Urinary bladder (tissue), 4 donors: ENCODE data around the gene INTS1. TPM values are rescaled to one million over a fixed set of nuclear protein-coding genes. Genes with fewer than 3 reads are reported as not detected.
A peak's percentile ranks its signal among the peaks of the same experiment; 100 is the strongest.
"Not testable (repeated sequence)": the region's sequence is repeated elsewhere in the genome, so short reads cannot be mapped to it uniquely, and the experiment has no call there.

Source experiments
- DNase-seq: peaks from one replicate; pipeline ENCODE4 v3.0.0-alpha.2; 2015; ENCODE audit errors: extremely low spot score
- H3K27ac ChIP-seq: one replicate; pipeline ENCODE4 v1.5.1; 2013; ENCODE audit warnings: low read depth, mild to moderate bottlenecking, moderate library complexity
- H3K36me3 ChIP-seq: one replicate; pipeline ENCODE4 v1.6.1; 2013; ENCODE audit warnings: mild to moderate bottlenecking, moderate library complexity; ENCODE audit not compliant: insufficient read depth
- H3K4me1 ChIP-seq: one replicate; pipeline ENCODE4 v1.6.1; 2013; ENCODE audit warnings: mild to moderate bottlenecking, moderate library complexity; ENCODE audit not compliant: insufficient read depth
- H3K4me3 ChIP-seq: one replicate; pipeline ENCODE4 v1.5.1; 2013; ENCODE audit warnings: low read depth, low read length
- WGBS: extraction: QIAGEN DNeasy Blood & Tissue Kit; methylation state at CpG from one replicate; pipeline ENCODE4 v1.1.7; 2013; 5-methylcytosine and 5-hydroxymethylcytosine counted together
- polyA plus RNA-seq: library from polyadenylated mRNA; stranded (reverse); fragments of 200-250 nt; gene quantifications from one replicate; pipeline ENCODE4 v1.2.3, GENCODE V29; 2013
- total RNA-seq: library from RNA; depleted of rRNA; stranded (reverse); fragments of >200 nt; gene quantifications from one replicate; pipeline ENCODE4 v1.2.3, GENCODE V29; 2014
- donor health status: healthy with polysubstance abuse.
- donor health status: healthy.

Gene INTS1
- total and polyA plus RNA-seq, 2 donors, result 13.7 to 55.6 TPM

DNA sequence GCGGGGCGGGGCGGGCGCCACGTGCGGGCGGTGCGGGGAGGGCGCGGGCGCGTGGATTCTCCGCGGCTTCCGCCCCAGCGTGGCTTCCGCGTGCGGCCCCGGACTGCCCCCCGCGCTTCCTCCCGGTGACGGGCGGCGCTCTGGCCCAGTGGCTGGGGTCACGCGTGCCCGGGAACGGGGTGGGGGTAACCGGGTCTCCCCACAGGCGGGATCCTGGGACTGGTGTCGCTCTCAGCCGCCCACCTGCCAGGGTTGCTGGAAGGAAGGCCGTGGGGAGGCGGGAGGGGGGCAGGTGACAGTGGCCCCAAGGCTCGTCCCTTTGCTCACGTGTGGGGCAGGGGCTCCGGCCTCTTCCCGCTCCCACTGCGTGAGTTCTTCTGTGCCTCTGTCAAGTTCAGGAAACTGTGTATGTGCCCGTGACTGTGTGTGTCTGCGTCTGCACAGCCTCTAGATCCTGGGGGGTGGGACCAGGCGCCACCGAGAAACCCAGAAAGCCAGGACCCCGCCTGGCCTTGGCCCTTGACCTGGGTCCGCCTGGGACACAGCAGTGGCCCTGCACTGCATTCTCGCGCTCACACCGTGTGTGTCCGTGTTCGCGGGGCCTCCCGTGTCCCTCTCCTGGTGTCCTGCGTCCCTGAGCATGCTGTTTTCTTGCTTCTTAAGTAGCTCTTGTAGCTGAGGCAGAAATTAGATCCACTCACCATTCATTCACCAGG is 27.2 kb upstream of the INTS1 start:
- H3K27ac ChIP-seq, result peak overlapping the region; percentile 86
- WGBS, result 7% methylated on average over 55 of the region's 55 CpGs
- no peak for DNase-seq
- H3K4me3 ChIP-seq, result peak overlapping the region; percentile 96
- no peaks in the 10 kb centered on the region for H3K36me3 ChIP-seq
- peaks cover 4% of the 10 kb centered on the region for H3K4me1 ChIP-seq

DNA sequence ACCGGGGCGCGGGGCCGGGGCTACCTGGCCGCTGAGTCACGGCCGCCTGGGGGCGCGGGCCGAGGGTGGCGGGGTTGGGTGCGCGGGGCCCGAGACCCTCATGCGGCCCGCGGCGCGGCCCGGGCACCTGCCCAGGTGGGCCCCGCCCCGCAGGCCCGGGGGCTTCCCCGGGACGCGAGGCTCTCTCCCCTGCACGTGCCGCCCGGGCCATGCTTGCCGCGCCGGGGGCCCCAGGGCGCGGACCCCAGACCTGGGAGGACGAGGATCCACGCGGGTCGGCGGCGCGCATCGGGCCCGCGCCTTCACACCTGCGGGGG is 26.7 kb upstream of the INTS1 start:
- H3K4me1 ChIP-seq, result peaks cover 4% of the 10 kb centered on the region
- peak overlapping the region; percentile 96 for H3K4me3 ChIP-seq
- no peaks in the 10 kb centered on the region for H3K36me3 ChIP-seq
- peak overlapping the region; percentile 86 for H3K27ac ChIP-seq
- DNase-seq, result no peak
- WGBS, result under 1% methylated on average over 45 of the region's 45 CpGs

DNA sequence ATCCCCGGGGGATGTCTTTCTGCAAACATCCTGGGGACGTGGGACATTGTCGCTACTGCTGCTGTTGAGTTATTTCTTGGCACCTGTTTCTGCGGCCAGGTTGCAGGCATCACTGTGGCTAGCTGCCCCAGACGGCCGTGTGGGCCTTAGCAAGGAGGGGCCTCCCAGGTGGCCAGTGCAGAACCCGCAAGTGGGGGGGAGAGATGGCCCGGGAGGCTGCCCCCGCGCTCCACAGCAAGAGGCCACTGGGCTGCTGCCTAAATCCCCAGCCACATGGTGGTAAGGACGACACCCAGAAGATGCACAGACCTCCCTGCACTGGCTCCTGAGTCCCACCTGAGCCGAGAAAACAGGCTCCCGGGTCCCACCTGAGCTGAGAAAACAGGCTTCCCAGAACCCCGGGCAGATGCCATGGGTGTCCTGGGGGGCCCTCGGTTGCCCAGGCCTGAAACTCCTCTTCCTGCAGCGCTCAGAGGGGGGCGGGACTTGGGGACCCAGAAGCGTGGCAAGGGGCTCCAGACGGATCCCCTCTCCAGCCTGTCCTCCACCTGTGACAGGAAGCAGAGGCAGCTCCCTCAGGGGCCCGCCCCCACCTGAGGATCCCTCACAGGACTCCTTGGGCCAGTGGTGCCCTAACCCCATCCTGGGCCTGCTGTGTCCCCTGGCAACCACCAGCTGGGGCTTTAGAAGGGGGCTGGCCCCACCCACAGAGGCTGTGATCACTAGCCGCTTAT is 25.4 kb upstream of the INTS1 start:
- no peak overlapping the region for H3K4me3 ChIP-seq
- DNase-seq, result no peak
- no peak overlapping the region for H3K27ac ChIP-seq
- H3K4me1 ChIP-seq, result peaks cover 4% of the 10 kb centered on the region
- WGBS, result 69% methylated on average over 21 of the region's 21 CpGs
- no peaks in the 10 kb centered on the region for H3K36me3 ChIP-seq

DNA sequence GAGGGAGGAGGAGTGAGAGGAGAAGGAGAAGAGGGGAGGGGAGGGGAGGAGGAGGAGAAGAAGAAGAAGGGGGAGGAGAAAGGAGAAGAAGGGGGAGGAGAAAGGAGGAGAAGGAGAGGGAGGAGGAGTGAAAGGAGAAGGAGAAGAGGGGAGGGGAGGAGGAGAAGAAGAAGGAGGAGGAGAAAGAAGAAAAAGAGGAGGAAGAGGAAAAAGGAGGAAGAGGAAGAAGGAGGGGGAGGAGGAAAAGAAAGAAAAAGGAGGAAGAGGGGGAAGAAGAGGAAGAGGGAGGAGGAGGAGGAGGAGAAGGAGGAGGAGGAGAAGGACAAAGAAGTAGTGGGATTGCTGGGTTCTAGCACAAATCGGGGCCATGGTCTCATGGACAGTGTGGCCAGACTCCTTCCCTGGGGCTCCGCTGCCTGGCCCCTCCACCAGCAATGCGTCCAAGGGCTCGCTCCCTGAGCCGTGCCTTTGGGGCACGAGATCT is 22.1 kb upstream of the INTS1 start:
- WGBS, result 38% methylated on average over 6 of the region's 6 CpGs
- no peak overlapping the region for H3K27ac ChIP-seq
- no peak overlapping the region for H3K4me3 ChIP-seq
- DNase-seq, result no peak
- no peaks in the 10 kb centered on the region for H3K36me3 ChIP-seq
- no peaks in the 10 kb centered on the region for H3K4me1 ChIP-seq

DNA sequence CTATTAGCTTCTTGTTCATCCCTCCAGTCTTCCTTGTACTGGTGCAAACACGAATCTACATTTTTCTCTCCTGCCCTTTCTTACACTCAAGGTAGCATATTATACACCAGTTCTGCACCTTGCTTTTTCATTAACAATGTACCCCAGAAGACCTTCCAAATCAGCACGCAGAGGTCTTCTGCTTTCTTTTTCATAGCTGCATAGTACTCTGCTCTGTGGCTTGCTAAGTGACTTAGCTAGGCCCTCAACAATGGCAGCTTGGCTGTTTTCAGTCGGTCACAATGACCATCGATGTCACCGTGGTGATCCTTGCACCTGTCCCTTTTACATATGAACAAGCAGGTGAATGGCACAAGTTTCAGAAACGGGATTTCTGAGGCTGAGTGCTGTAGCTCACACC is 21.2 kb upstream of the INTS1 start:
- H3K36me3 ChIP-seq, result no peaks in the 10 kb centered on the region
- DNase-seq, result no peak
- H3K27ac ChIP-seq, result no peak overlapping the region
- WGBS, result 94% methylated on average over 6 of the region's 6 CpGs
- no peaks in the 10 kb centered on the region for H3K4me1 ChIP-seq
- no peak overlapping the region for H3K4me3 ChIP-seq

DNA sequence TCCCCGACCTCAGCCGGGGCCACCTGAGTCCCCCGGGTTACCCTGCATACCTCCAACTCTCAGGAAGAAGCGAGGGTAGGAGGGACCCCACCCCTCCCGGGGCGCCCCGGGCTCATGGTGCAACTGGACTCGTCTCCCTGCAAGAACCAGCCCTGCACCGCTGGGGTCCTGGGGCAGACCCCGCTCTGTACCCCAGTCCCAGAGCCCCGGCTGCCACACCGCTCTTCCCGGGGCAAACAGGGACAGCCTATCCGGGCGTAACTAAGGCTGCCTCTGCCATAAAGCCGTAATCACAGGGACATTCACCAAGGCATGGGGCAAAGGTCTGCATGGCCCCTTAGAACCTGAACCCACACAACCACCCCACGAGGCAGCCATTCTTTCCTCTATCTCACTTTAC is 19.7 kb upstream of the INTS1 start:
- Histone ChIP-seq H3K27ac (no peak overlapping the region), H3K4me3 (no peak overlapping the region), H3K4me1 (no peaks in the 10 kb centered on the region), H3K36me3 (no peaks in the 10 kb centered on the region)
- 67% methylated on average over 17 of the region's 17 CpGs for WGBS
- DNase-seq, result no peak

DNA sequence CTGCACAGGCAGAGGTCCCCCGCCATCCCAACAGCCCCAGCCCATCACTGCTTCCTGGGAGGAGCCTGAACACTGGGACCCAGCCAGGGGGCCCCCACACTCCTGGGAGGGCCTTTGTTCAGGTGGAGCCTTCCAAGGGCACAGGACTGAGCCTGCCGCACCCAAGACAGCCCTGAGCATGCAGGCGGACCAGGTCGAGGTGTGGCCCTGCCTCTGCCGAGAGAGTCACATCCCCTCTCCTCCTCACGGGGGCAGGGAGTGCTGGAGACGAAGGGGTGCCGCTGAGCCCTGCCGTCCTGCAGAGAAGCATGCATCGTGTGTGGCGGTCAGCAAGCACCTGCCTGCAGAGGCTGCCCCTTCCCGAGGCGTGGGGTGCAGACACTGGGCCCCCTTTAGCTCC is 19.0 kb upstream of the INTS1 start:
- H3K4me3 ChIP-seq, result no peak overlapping the region
- 16% methylated on average over 13 of the region's 13 CpGs for WGBS

DNA sequence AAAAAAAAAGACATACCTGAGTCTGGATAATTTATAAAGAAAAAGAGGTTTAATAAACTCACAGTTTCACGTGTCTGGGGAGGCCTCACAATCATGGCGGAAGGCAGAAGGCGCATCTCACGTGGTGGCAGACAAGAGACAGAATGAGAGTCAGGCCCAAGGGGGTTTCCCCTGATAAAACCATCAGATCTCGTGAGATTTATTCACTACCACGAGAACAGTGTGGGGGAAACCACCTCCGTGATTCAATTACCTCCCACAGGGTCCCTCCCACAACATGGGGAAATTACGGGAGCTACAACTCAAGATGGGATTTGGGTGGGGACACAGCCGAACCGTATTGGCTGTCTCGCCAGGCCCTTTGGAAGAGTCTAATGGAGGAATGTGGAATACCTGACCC is 17.3 kb upstream of the INTS1 start:
- Histone ChIP-seq H3K36me3 (no peaks in the 10 kb centered on the region), H3K27ac (no peak overlapping the region), H3K4me1 (no peaks in the 10 kb centered on the region), H3K4me3 (no peak overlapping the region)
- WGBS, result 74% methylated on average over 11 of the region's 11 CpGs
- no peak for DNase-seq

More for the DNA sequence above, 19.0 kb upstream of the INTS1 start:
- DNase-seq, result no peak
- H3K36me3 ChIP-seq, result no peaks in the 10 kb centered on the region
- H3K27ac ChIP-seq, result no peak overlapping the region
- H3K4me1 ChIP-seq, result no peaks in the 10 kb centered on the region

DNA sequence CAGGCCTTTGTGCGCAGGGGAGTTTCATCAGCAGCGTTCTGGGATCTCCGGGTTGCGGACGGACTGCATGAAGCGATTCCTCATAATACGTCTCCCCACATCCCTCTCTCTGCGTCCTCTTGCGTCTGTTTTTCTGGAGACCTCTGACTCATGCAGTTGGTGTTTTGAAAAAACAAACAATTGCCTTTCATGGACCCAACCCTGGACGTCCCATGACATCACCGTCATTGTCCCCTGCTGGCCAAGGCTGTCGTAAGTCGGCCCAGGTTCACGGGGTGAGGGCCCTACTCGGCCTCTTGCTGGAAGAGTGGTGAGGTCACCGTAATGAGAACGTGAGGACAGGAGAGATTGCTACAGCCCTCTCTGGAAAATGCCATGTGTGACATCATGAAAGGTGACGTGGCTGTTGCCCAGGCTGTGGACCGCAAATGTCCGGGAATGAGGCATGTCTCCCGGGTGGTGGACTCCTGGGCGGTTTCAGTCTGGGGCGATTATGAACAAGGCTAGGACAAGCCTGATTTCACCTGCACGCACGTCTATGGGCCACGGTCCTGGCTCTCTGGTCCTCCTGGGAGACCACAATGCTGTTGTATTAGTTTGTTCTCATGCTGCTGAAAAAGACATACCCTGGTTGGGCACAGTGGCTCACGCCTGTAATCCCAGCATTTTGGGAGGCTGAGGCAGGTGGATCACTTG is 16.5 kb upstream of the INTS1 start:
- Histone ChIP-seq H3K27ac (no peak overlapping the region), H3K36me3 (no peaks in the 10 kb centered on the region), H3K4me3 (no peak overlapping the region), H3K4me1 (no peaks in the 10 kb centered on the region)
- no peak for DNase-seq
- 76% methylated on average over 27 of the region's 27 CpGs for WGBS

DNA sequence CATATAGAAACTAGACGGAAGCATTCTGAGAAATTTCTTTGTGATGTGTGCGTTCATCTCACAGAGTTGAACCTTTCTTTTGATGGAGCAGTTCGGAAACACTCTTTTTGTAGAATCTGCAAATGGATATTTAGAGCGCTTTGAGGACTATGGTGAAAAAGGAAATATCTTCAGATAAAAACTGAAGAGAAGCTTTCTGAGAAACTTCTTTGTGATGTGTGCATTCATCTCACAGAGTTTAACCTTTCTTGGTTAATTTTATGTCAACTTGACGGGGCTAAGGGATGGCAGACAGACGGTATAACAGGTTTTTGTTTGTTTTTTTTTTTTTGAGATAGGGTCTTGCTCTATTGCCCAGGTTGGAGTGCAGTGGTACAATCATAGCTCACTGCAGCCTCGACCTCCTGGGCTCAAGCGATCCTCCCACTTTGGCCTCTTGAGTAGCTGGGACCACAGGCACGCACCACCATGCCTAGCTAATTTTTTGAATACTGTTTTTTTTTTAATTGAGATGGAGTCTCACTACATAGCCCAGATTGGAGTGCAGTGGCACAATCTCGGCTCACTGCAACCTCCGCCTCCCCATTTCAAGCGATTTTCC is 15.2 kb upstream of the INTS1 start:
- 89% methylated on average over 12 of the region's 12 CpGs for WGBS
- H3K27ac ChIP-seq, H3K4me3 ChIP-seq, H3K4me1 ChIP-seq, DNase-seq, H3K36me3 ChIP-seq: not testable (repeated sequence)

DNA sequence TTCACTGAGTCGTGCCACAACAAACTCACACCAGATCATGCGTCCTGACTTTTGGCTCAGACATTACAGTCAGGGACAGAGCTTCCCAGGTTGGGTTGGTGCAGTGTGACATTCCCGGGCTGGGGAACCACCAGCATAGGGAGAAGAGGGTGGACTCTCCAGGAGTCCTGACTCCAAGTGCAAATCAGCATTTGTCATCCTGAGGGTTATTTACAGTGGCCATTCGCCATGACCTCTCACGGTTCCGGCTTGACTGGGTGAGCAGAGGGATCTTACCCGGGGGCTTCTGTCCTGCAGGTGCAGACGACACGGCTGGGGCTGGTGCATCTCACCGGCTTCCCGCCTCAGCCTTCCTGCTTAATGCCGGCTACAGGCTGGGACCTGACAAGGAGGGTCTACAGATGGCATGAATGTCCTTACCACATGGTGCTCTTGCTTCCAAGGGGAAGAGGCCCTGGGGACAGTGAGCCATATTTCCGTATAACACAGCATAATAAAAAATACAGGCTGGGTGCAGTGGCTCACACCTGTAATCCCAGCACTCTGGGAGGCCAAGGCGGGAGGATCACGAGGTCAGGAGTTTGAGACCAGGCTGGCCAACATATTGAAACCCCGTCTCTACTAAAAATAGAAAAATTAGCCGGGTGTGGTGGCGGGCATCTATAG is 12.5 kb upstream of the INTS1 start:
- no peaks in the 10 kb centered on the region for H3K36me3 ChIP-seq
- WGBS, result 76% methylated on average over 18 of the region's 18 CpGs
- H3K27ac ChIP-seq, result no peak overlapping the region
- H3K4me3 ChIP-seq, result no peak overlapping the region
- DNase-seq, result no peak
- no peaks in the 10 kb centered on the region for H3K4me1 ChIP-seq

DNA sequence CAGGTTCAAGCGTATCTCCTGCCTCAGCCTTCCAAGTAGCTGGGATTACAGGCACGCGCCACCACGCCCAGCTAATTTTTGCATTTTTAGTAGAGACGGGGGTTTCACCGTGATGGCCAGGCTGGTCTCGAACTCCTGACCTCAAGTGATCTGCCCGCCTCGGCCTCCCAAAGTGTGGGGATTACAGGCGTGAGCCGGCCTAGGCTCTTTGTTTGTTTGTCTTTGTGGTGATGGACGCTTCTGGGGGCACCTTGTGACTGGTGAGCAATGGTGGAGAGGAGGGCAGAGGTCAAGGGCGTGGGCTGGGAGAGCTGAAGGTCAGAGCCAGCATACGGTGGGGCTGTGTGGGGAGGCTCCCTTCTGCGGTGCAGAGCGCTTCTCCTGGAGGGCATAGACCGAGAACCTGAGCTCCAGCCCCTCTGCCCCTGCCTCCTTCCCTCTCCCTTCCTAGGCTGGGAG is 11.3 kb upstream of the INTS1 start:
- not testable (repeated sequence) for H3K4me3 ChIP-seq, H3K36me3 ChIP-seq, H3K27ac ChIP-seq, DNase-seq, H3K4me1 ChIP-seq
- 69% methylated on average over 17 of the region's 17 CpGs for WGBS

DNA sequence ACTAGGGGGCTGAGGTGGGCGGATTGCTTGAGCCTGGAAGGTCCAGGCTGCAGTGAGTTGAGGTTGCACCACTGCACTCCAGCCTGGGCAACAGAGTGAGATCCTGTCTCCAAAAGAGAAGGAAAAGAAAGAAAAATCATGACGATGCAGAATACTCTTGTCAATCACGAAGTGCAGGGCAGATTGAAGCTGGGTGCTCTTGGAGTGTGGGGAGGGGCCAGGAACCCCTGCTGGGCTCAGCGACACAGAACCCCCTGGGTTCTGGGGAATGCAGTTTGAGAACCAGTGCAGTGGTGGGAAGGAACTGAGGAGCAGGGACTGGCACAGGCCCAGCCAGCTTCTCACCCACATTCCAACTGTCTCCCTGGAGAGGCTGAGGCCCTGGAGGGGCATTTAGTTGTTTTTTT is 10.8 kb upstream of the INTS1 start:
- H3K4me3 ChIP-seq, result no peak overlapping the region
- WGBS, result 77% methylated on average over 4 of the region's 4 CpGs
- no peak for DNase-seq
- H3K36me3 ChIP-seq, result no peaks in the 10 kb centered on the region
- H3K4me1 ChIP-seq, result no peaks in the 10 kb centered on the region
- H3K27ac ChIP-seq, result no peak overlapping the region
